ENCODE results near the gene PAPOLG.

DNA sequence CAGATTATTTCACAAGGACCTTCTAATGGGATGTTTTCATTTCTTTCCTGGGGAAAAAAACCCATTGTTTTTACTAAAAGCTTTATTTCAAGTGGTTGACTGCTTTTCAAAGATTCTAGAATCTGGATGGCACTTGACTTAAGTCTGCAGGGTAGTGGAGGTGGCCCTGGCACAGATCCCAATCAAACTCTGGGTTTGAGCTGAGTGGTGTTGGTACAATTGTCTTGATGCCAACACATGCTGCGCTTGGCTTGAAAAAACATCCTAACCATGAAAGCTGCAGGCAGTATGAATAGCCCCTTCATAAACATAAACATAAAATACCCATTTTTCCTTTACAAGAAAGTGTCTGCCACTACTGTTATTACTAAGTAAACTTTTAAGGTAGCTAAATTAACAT, 3.6 kb downstream of the PAPOLG start:
- TF ChIP-seq CTCF (IDR thresholded peaks at IDR 0.05) (no peak), POLR2A (IDR thresholded peaks at IDR 0.05) (no peak)
